Peyer's patch (tissue), 4 donors: Measurements from ENCODE around the gene PRPF6. TPM values are rescaled to one million over a fixed set of nuclear protein-coding genes. Genes with fewer than 3 reads are reported as not detected.

Experiments
- DNase-seq, 3 donors: peaks; one replicate each; pipeline ENCODE4 v3.0.0-alpha.2; 2017 to 2019
- H3K27ac ChIP-seq, 4 donors: fragments of 200-600 bp; sonication (generic); one replicate each; pipeline ENCODE4 v1.5.1; 2016 to 2019
- H3K27me3 ChIP-seq, 2 donors: fragments of 200-600 bp; sonication (generic); one replicate each; pipeline ENCODE4 v1.5.1; 2019
- H3K36me3 ChIP-seq, 3 donors: fragments of 200-600 bp; sonication (generic); one replicate each; pipeline ENCODE4 v1.5.1; 2016 to 2019
- H3K4me1 ChIP-seq, 4 donors: fragments of 200-600 bp; sonication (generic); one replicate each; pipeline ENCODE4 v1.5.1; 2016 to 2019
- H3K4me3 ChIP-seq, 4 donors: fragments of 200-600 bp; sonication (generic); 1 replicate in 3 of 4; 2 replicates in 1 of 4; pipeline ENCODE4 v1.5.1; 2016 to 2019; ENCODE audit warnings: mild to moderate bottlenecking in 1 of 4
- H3K9me3 ChIP-seq, 4 donors: fragments of 200-600 bp; sonication (generic); one replicate each; pipeline ENCODE4 v1.5.1; 2016 to 2019; ENCODE audit warnings: mild to moderate bottlenecking in 1 of 4
- CTCF ChIP-seq, 6 experiments: fragments of 450-650 bp in 4 of 6; fragments of 200-600 bp in 2 of 6; sonication (generic) in 1 of 6; IDR thresholded peaks; one replicate each; pipeline ENCODE4 v1.5.1; 2017 to 2019; ENCODE audit warnings: antibody characterized with exemption in 6 of 6, mild to moderate bottlenecking in 3 of 6, moderate library complexity in 1 of 6
- POLR2A ChIP-seq, 2 donors: fragments of 450-650 bp; IDR thresholded peaks; one replicate each; pipeline ENCODE4 v1.5.1; 2017; ENCODE audit warnings: antibody characterized with exemption in 2 of 2, mild to moderate bottlenecking in 2 of 2, moderate library complexity in 2 of 2
- total RNA-seq, 4 donors: library from RNA; depleted of rRNA; stranded (reverse); fragments of >200 nt; gene quantifications; one replicate each; pipeline ENCODE4 v1.1.0, GENCODE V29; 2016

PRPF6 gene
- total RNA-seq, 4 donors from 2014 or later = 49.6 to 95.7 (median 64.2) TPM

- peaks cover 0 to 6% (median 0%) of the 10 kb centered on the region in 4 donors for H3K9me3 ChIP-seq
- no peak overlapping the region for H3K27ac ChIP-seq
- H3K4me1 ChIP-seq = peaks cover 0 to 19% (median 10%) of the 10 kb centered on the region in 4 donors
- no peaks in the 10 kb centered on the region for H3K27me3 ChIP-seq
- H3K4me3 ChIP-seq = no peak overlapping the region
- TF ChIP-seq CTCF (IDR thresholded peaks at IDR 0.05) (no peak), POLR2A (IDR thresholded peaks at IDR 0.05) (no peak)
- peak in 1 of 3 donors; percentile 42 for DNase-seq
- H3K36me3 ChIP-seq = peaks cover 0 to 36% (median 0%) of the 10 kb centered on the region in 3 donors
These were observed 14.6 kb upstream of the PRPF6 start for GRCh38 chr20:63966172-63966943.

GRCh38 chr20:63966944-63967322 lies 14.0 kb upstream of the PRPF6 start:
- peaks cover 0 to 19% (median 10%) of the 10 kb centered on the region in 4 donors for H3K4me1 ChIP-seq
- TF ChIP-seq CTCF (IDR thresholded peaks at IDR 0.05) (no peak), POLR2A (IDR thresholded peaks at IDR 0.05) (no peak)
- peak in 1 of 3 donors; percentile 44 for DNase-seq
- peaks cover 0 to 31% (median 0%) of the 10 kb centered on the region in 3 donors for H3K36me3 ChIP-seq
- no peak overlapping the region for H3K27ac ChIP-seq
- H3K27me3 ChIP-seq = no peaks in the 10 kb centered on the region
- no peak overlapping the region for H3K4me3 ChIP-seq
- H3K9me3 ChIP-seq = peaks cover 0 to 6% (median 0%) of the 10 kb centered on the region in 4 donors

GRCh38 chr20:63967330-63968135 lies 13.4 kb upstream of the PRPF6 start:
- peak in 1 of 3 donors; percentile 45 for DNase-seq
- peaks cover 0 to 19% (median 10%) of the 10 kb centered on the region in 4 donors for H3K4me1 ChIP-seq
- H3K36me3 ChIP-seq = peaks cover 0 to 26% (median 0%) of the 10 kb centered on the region in 3 donors
- H3K27me3 ChIP-seq = no peaks in the 10 kb centered on the region
- H3K4me3 ChIP-seq = no peak overlapping the region
- H3K27ac ChIP-seq = no peak overlapping the region
- TF ChIP-seq POLR2A (IDR thresholded peaks at IDR 0.05) = no peak
- no peak for TF ChIP-seq CTCF (IDR thresholded peaks at IDR 0.05)
- H3K9me3 ChIP-seq = peaks cover 0 to 6% (median 0%) of the 10 kb centered on the region in 4 donors

- peak overlapping the region in 2 of 4 donors; percentile 32 to 66 for H3K27ac ChIP-seq
- H3K36me3 ChIP-seq = peaks cover 0 to 18% (median 0%) of the 10 kb centered on the region in 3 donors
- peak overlapping the region in 3 of 4 donors; percentile 60 to 81 (median 69) for H3K4me3 ChIP-seq
- peaks cover 0 to 6% (median 0%) of the 10 kb centered on the region in 4 donors for H3K9me3 ChIP-seq
- no peak for DNase-seq
- H3K27me3 ChIP-seq = no peaks in the 10 kb centered on the region
- no peak for TF ChIP-seq POLR2A (IDR thresholded peaks at IDR 0.05)
- no peak for TF ChIP-seq CTCF (IDR thresholded peaks at IDR 0.05)
- peaks cover 0 to 19% (median 10%) of the 10 kb centered on the region in 4 donors for H3K4me1 ChIP-seq
These were observed 12.6 kb upstream of the PRPF6 start for GRCh38 chr20:63968136-63968927.
